Ramos (cell line): ENCODE measurements around the gene PKDCC.

Experiments used
- in situ Hi-C: fragments of 300-500 bp; cut with MboI; formaldehyde crosslinking; loops from one replicate; pipeline ENCODE4 v1.14.3; 2022; ENCODE audit warnings: low sequenced_read_pairs; ENCODE audit not compliant: unreplicated experiment

PKDCC gene

GRCh38 chr2:42101206-42102023, 53.6 kb downstream of the PKDCC start:
- in situ Hi-C loops: no loop called here

GRCh38 chr2:42102024-42102590, 54.3 kb downstream of the PKDCC start:
- in situ Hi-C loops: no loop called here

GRCh38 chr2:42102591-42103450, 55.0 kb downstream of the PKDCC start:
- in situ Hi-C loops: no loop called here

- in situ Hi-C loops: no loop called here
Measured at GRCh38 chr2:42103829-42104228, 56.0 kb downstream of the PKDCC start.

- in situ Hi-C loops: no loop called here
Measured at GRCh38 chr2:42104621-42105020, 56.8 kb downstream of the PKDCC start.

- in situ Hi-C loops: no loop called here
Measured at GRCh38 chr2:42105330-42106256, 57.8 kb downstream of the PKDCC start.

- in situ Hi-C loops: no loop called here
Measured at GRCh38 chr2:42106257-42106816, 58.5 kb downstream of the PKDCC start.

GRCh38 chr2:42107249-42108042, 59.6 kb downstream of the PKDCC start:
- in situ Hi-C loops: no loop called here
